Endothelial cell (in vitro differentiated cells): Measurements from ENCODE around the gene FASTKD1. TPM values are rescaled to one million over a fixed set of nuclear protein-coding genes. Genes with fewer than 3 reads are reported as not detected.

Experiments
- DNase-seq: peaks from one replicate; pipeline ENCODE4 v3.0.0; 2021; ENCODE audit warnings: low spot score
- H3K27ac Mint-ChIP-seq: one replicate; pipeline ENCODE4 v1.8.0; 2021; ENCODE audit warnings: mixed read lengths, inconsistent platforms; ENCODE audit not compliant: unreplicated experiment
- H3K27me3 Mint-ChIP-seq: one replicate; pipeline ENCODE4 v1.8.0; 2021; ENCODE audit warnings: mild to moderate bottlenecking, moderate library complexity, mixed read lengths, inconsistent platforms; ENCODE audit not compliant: unreplicated experiment
- H3K36me3 Mint-ChIP-seq: one replicate; pipeline ENCODE4 v1.8.0; 2021; ENCODE audit warnings: mild to moderate bottlenecking, low read depth, mixed read lengths, inconsistent platforms; ENCODE audit not compliant: unreplicated experiment
- H3K4me1 Mint-ChIP-seq: one replicate; pipeline ENCODE4 v1.8.0; 2021; ENCODE audit warnings: mild to moderate bottlenecking, mixed read lengths, inconsistent platforms; ENCODE audit not compliant: unreplicated experiment
- H3K4me3 Mint-ChIP-seq: one replicate; pipeline ENCODE4 v1.8.0; 2021; ENCODE audit warnings: mild to moderate bottlenecking, mixed read lengths, inconsistent platforms; ENCODE audit not compliant: unreplicated experiment
- H3K9me3 Mint-ChIP-seq: one replicate; pipeline ENCODE4 v1.8.0; 2021; ENCODE audit warnings: mixed read lengths, inconsistent platforms; ENCODE audit not compliant: unreplicated experiment
- CTCF ChIP-seq: fragments of 200-600 bp; sonication (generic); IDR thresholded peaks from one replicate; pipeline ENCODE4 v1.5.0; 2021; ENCODE audit warnings: antibody characterized with exemption; ENCODE audit not compliant: unreplicated experiment
- total RNA-seq: library from RNA; stranded (reverse); fragmentation: NEBNext Ultra II Directional; extraction: Animal tissue kit (Norgen Biotek cat#: 25700); gene quantifications from one replicate; pipeline ENCODE4 v1.2.1, GENCODE V29; 2021; ENCODE audit not compliant: unreplicated experiment

Gene FASTKD1
- total RNA-seq, 1 donor from 2014 or later: 33.7 TPM

GRCh38 chr2:169486487-169486886 is 87.2 kb downstream of the FASTKD1 start:
- no peaks in the 10 kb centered on the region for H3K9me3 Mint-ChIP-seq
- no peak for DNase-seq
- H3K4me3 Mint-ChIP-seq: no peak overlapping the region
- no peaks in the 10 kb centered on the region for H3K36me3 Mint-ChIP-seq
- no peak for TF ChIP-seq CTCF
- no peaks in the 10 kb centered on the region for H3K4me1 Mint-ChIP-seq
- H3K27me3 Mint-ChIP-seq: peaks cover 2% of the 10 kb centered on the region
- H3K27ac Mint-ChIP-seq: no peak overlapping the region

GRCh38 chr2:169485650-169486138 is 88.0 kb downstream of the FASTKD1 start:
- no peak overlapping the region for H3K4me3 Mint-ChIP-seq
- no peak for DNase-seq
- peaks cover 3% of the 10 kb centered on the region for H3K27me3 Mint-ChIP-seq
- TF ChIP-seq CTCF: no peak
- no peaks in the 10 kb centered on the region for H3K36me3 Mint-ChIP-seq
- no peaks in the 10 kb centered on the region for H3K9me3 Mint-ChIP-seq
- H3K4me1 Mint-ChIP-seq: no peaks in the 10 kb centered on the region
- no peak overlapping the region for H3K27ac Mint-ChIP-seq

GRCh38 chr2:169480079-169480465 is 93.6 kb downstream of the FASTKD1 start:
- Mint-ChIP-seq H3K4me1 (peaks cover 3% of the 10 kb centered on the region), H3K4me3 (peak overlapping the region; percentile 83), H3K36me3 (no peaks in the 10 kb centered on the region), H3K27ac (no peak overlapping the region), H3K9me3 (no peaks in the 10 kb centered on the region), H3K27me3 (peaks cover 5% of the 10 kb centered on the region)
- DNase-seq: no peak
- no peak for TF ChIP-seq CTCF

Other genes with a start within 250 kb of the FASTKD1 start
- gene LRP2, start 211.3 kb downstream of the FASTKD1 start, total RNA-seq: 0.23 TPM
- gene BBS5, start 94.4 kb downstream of the FASTKD1 start, total RNA-seq: 3.2 TPM
- 0.10 TPM for gene KLHL41, start 64.2 kb downstream of the FASTKD1 start, total RNA-seq
- 50.8 TPM for gene PPIG, start 10.5 kb upstream of the FASTKD1 start, total RNA-seq
- gene CFAP210, start 120.5 kb upstream of the FASTKD1 start, total RNA-seq: 0.41 TPM
- 10.5 TPM for gene PHOSPHO2, start 120.6 kb upstream of the FASTKD1 start, total RNA-seq
- 22.1 TPM for gene KLHL23, start 160.0 kb upstream of the FASTKD1 start, total RNA-seq
- 109 TPM for gene SSB, start 225.0 kb upstream of the FASTKD1 start, total RNA-seq